ENCODE measurements around the gene GPR61. TPM values are rescaled to one million over a fixed set of nuclear protein-coding genes. Genes with fewer than 3 reads are reported as not detected.

The GPR61 gene
- total RNA-seq, 5 donors from 2014 or later (not counting 1 experiment from before 2014, with no cell fraction given): 0.16 to 0.75 (median 0.39) TPM

GRCh38 chr1:109523706-109524105 lies 16.0 kb upstream of the GPR61 start:
- H3K36me3 Mint-ChIP-seq: no peaks in the 10 kb centered on the region
- H3K36me3 ChIP-seq (ENCODE audit: control insufficient read depth in 2 of 2, extremely low read depth in 1 of 2, insufficient read depth in 1 of 2, low read length in 1 of 2): no peaks in the 10 kb centered on the region
- no peak overlapping the region for H3K27ac ChIP-seq (ENCODE audit: low read length)
- ATAC-seq (replicated peaks in 1 of 4) (no peak), DNase-seq (no peak)
- H3K4me1 Mint-ChIP-seq: peaks cover 0 to 6% (median 0%) of the 10 kb centered on the region in 3 donors
- no peaks in the 10 kb centered on the region for H3K9me3 Mint-ChIP-seq
- H3K27me3 Mint-ChIP-seq: peaks cover 0 to 7% of the 10 kb centered on the region in 2 donors
- no peak overlapping the region for H3K4me3 ChIP-seq (ENCODE audit: control insufficient read depth in 1 of 2, extremely low read depth in 1 of 2, low read length in 1 of 2)
- WGBS (ENCODE audit: insufficient coverage): no CpG with 5 or more reads among the region's 2 CpGs
- POLR2A ChIA-PET: interaction anchor here (0.6 to 0.9 kb wide), 2 partner anchors 21 to 24 kb away, joined by 3 to 4 read pairs; partner anchors contain the start of gene GNAI3 (in 1 of the 2)
- H3K4me1 ChIP-seq (ENCODE audit: control insufficient read depth in 1 of 2, extremely low read depth in 1 of 2, insufficient read depth in 2 of 2, low read length in 2 of 2): no peaks in the 10 kb centered on the region
- H3K4me3 Mint-ChIP-seq: no peak overlapping the region
- no peak overlapping the region for H3K27ac Mint-ChIP-seq
- H3K9me3 ChIP-seq: no peaks in the 10 kb centered on the region
- peaks cover 0 to 10% of the 10 kb centered on the region in 2 experiments for H3K27me3 ChIP-seq (replicated peaks in 1 of 2; ENCODE audit: control insufficient read depth in 2 of 2, extremely low read depth in 1 of 2, insufficient read depth in 2 of 2, low read length in 1 of 2)
- CTCF ChIA-PET: interaction anchor here in 1 of 2 donors (1.0 to 1.7 kb wide), 2 partner anchors 9 to 33 kb away, joined by 3 to 7 read pairs; no protein-coding TSS in a partner anchor

GRCh38 chr1:109527098-109527811 lies 12.4 kb upstream of the GPR61 start:
- no peaks in the 10 kb centered on the region for H3K36me3 ChIP-seq (ENCODE audit: control insufficient read depth in 2 of 2, extremely low read depth in 1 of 2, insufficient read depth in 1 of 2, low read length in 1 of 2)
- no peaks in the 10 kb centered on the region for H3K9me3 ChIP-seq
- ChIA-PET CTCF (interaction anchor here in 1 of 2 donors (7.8 kb wide), 1 partner anchor 29 kb away, joined by 375 read pairs; the partner anchor contains the start of gene CYB561D1), POLR2A (interaction anchor here in 1 of 2 donors (0.6 kb wide), 1 partner anchor 749 kb away, joined by 8 read pairs; no protein-coding TSS in a partner anchor)
- H3K36me3 Mint-ChIP-seq: no peaks in the 10 kb centered on the region
- no peak overlapping the region for H3K27ac ChIP-seq (ENCODE audit: low read length)
- peaks cover 24 to 30% (median 25%) of the 10 kb centered on the region in 3 donors for H3K4me1 Mint-ChIP-seq
- WGBS (ENCODE audit: insufficient coverage): 86% methylated on average over 8 of the region's 14 CpGs
- no peak overlapping the region for H3K27ac Mint-ChIP-seq
- DNase-seq (no peak), ATAC-seq (replicated peaks in 1 of 4) (no peak)
- H3K27me3 Mint-ChIP-seq: peaks cover 0 to 5% of the 10 kb centered on the region in 2 donors
- no peak overlapping the region for H3K4me3 ChIP-seq (ENCODE audit: control insufficient read depth in 1 of 2, extremely low read depth in 1 of 2, low read length in 1 of 2)
- no peaks in the 10 kb centered on the region for H3K9me3 Mint-ChIP-seq
- peaks cover 0 to 3% of the 10 kb centered on the region in 2 experiments for H3K27me3 ChIP-seq (replicated peaks in 1 of 2; ENCODE audit: control insufficient read depth in 2 of 2, extremely low read depth in 1 of 2, insufficient read depth in 2 of 2, low read length in 1 of 2)
- H3K4me1 ChIP-seq (ENCODE audit: control insufficient read depth in 1 of 2, extremely low read depth in 1 of 2, insufficient read depth in 2 of 2, low read length in 2 of 2): peaks cover 10 to 23% of the 10 kb centered on the region in 2 experiments
- H3K4me3 Mint-ChIP-seq: no peak overlapping the region

GRCh38 chr1:109527846-109528695 lies 11.6 kb upstream of the GPR61 start:
- H3K9me3 Mint-ChIP-seq: no peaks in the 10 kb centered on the region
- H3K27me3 ChIP-seq (replicated peaks in 1 of 2; ENCODE audit: control insufficient read depth in 2 of 2, extremely low read depth in 1 of 2, insufficient read depth in 2 of 2, low read length in 1 of 2): peaks cover 0 to 3% of the 10 kb centered on the region in 2 experiments
- no peak overlapping the region for H3K27ac Mint-ChIP-seq
- 86% methylated on average over 9 of the region's 9 CpGs for WGBS (ENCODE audit: insufficient coverage)
- ChIA-PET POLR2A (interaction anchor here in 1 of 2 donors (0.5 to 0.6 kb wide), 3 partner anchors 40 to 748 kb away, joined by 3 to 8 read pairs (median 3); no protein-coding TSS in a partner anchor), CTCF (interaction anchor here (7.8 to 9.4 kb wide), 2 partner anchors 30 to 33 kb away, joined by 294 to 375 read pairs; partner anchors contain the start of gene CYB561D1 (in 2 of the 2))
- peaks cover 30 to 38% (median 31%) of the 10 kb centered on the region in 3 donors for H3K4me1 Mint-ChIP-seq
- no peaks in the 10 kb centered on the region for H3K27me3 Mint-ChIP-seq
- no peaks in the 10 kb centered on the region for H3K36me3 Mint-ChIP-seq
- DNase-seq (no peak), ATAC-seq (replicated peaks in 1 of 4) (no peak)
- H3K4me1 ChIP-seq (ENCODE audit: control insufficient read depth in 1 of 2, extremely low read depth in 1 of 2, insufficient read depth in 2 of 2, low read length in 2 of 2): peaks cover 10 to 31% of the 10 kb centered on the region in 2 experiments
- no peak overlapping the region for H3K4me3 Mint-ChIP-seq
- no peaks in the 10 kb centered on the region for H3K36me3 ChIP-seq (ENCODE audit: control insufficient read depth in 2 of 2, extremely low read depth in 1 of 2, insufficient read depth in 1 of 2, low read length in 1 of 2)
- no peak overlapping the region for H3K4me3 ChIP-seq (ENCODE audit: control insufficient read depth in 1 of 2, extremely low read depth in 1 of 2, low read length in 1 of 2)
- H3K9me3 ChIP-seq: no peaks in the 10 kb centered on the region
- H3K27ac ChIP-seq (ENCODE audit: low read length): no peak overlapping the region

- no peaks in the 10 kb centered on the region for H3K36me3 ChIP-seq (ENCODE audit: control insufficient read depth in 2 of 2, extremely low read depth in 1 of 2, insufficient read depth in 1 of 2, low read length in 1 of 2)
- Mint-ChIP-seq H3K27ac (no peak overlapping the region), H3K4me1 (peaks cover 30 to 38% (median 31%) of the 10 kb centered on the region in 3 donors), H3K4me3 (no peak overlapping the region), H3K36me3 (no peaks in the 10 kb centered on the region), H3K9me3 (no peaks in the 10 kb centered on the region), H3K27me3 (no peaks in the 10 kb centered on the region)
- H3K9me3 ChIP-seq: no peaks in the 10 kb centered on the region
- DNase-seq: no peak
- no peak overlapping the region for H3K27ac ChIP-seq (ENCODE audit: low read length)
- H3K4me1 ChIP-seq (ENCODE audit: control insufficient read depth in 1 of 2, extremely low read depth in 1 of 2, insufficient read depth in 2 of 2, low read length in 2 of 2): peaks cover 10 to 31% of the 10 kb centered on the region in 2 experiments
- peaks cover 0 to 3% of the 10 kb centered on the region in 2 experiments for H3K27me3 ChIP-seq (replicated peaks in 1 of 2; ENCODE audit: control insufficient read depth in 2 of 2, extremely low read depth in 1 of 2, insufficient read depth in 2 of 2, low read length in 1 of 2)
- ChIA-PET CTCF (interaction anchor here (0.6 to 9.4 kb wide), 6 partner anchors 12 to 341 kb away, joined by 3 to 375 read pairs (median 4); partner anchors contain the start of gene CYB561D1 (in 2 of the 2)), POLR2A (interaction anchor here in 1 of 2 donors (0.5 kb wide), 2 partner anchors 42 to 305 kb away, joined by 3 read pairs; no protein-coding TSS in a partner anchor)
- 96% methylated on average over 3 of the region's 3 CpGs for whole genome bisulfite sequencing (ENCODE audit: insufficient coverage)
- ATAC-seq (replicated peaks in 1 of 4): no peak
- no peak overlapping the region for H3K4me3 ChIP-seq (ENCODE audit: control insufficient read depth in 1 of 2, extremely low read depth in 1 of 2, low read length in 1 of 2)
These were observed 11.0 kb upstream of the GPR61 start for GRCh38 chr1:109528712-109529111.

GRCh38 chr1:109529881-109530456 lies 9.7 kb upstream of the GPR61 start:
- H3K36me3 ChIP-seq (ENCODE audit: control insufficient read depth in 2 of 2, extremely low read depth in 1 of 2, insufficient read depth in 1 of 2, low read length in 1 of 2): no peaks in the 10 kb centered on the region
- ChIA-PET CTCF (interaction anchor here (1.0 to 9.4 kb wide), 6 partner anchors 14 to 35 kb away, joined by 3 to 375 read pairs (median 10); partner anchors contain the start of genes CYB561D1 (in 2 of the 2) and AMIGO1 (in 1 of the 2)), POLR2A (interaction anchor here (1.2 to 1.4 kb wide), 2 partner anchors 16 to 28 kb away, joined by 3 read pairs; no protein-coding TSS in a partner anchor)
- no peaks in the 10 kb centered on the region for H3K27me3 Mint-ChIP-seq
- H3K4me3 Mint-ChIP-seq: no peak overlapping the region
- ATAC-seq (replicated peaks in 1 of 4): no peak
- H3K9me3 ChIP-seq: no peaks in the 10 kb centered on the region
- H3K9me3 Mint-ChIP-seq: no peaks in the 10 kb centered on the region
- H3K4me3 ChIP-seq (ENCODE audit: control insufficient read depth in 1 of 2, extremely low read depth in 1 of 2, low read length in 1 of 2): no peak overlapping the region
- peaks cover 10 to 31% of the 10 kb centered on the region in 2 experiments for H3K4me1 ChIP-seq (ENCODE audit: control insufficient read depth in 1 of 2, extremely low read depth in 1 of 2, insufficient read depth in 2 of 2, low read length in 2 of 2)
- peak overlapping the region in 1 of 2 donors; percentile 52 for H3K27ac Mint-ChIP-seq
- no peak overlapping the region for H3K27ac ChIP-seq (ENCODE audit: low read length)
- 89% methylated on average over 6 of the region's 8 CpGs for WGBS (ENCODE audit: insufficient coverage)
- H3K36me3 Mint-ChIP-seq: no peaks in the 10 kb centered on the region
- H3K27me3 ChIP-seq (replicated peaks in 1 of 2; ENCODE audit: control insufficient read depth in 2 of 2, extremely low read depth in 1 of 2, insufficient read depth in 2 of 2, low read length in 1 of 2): peaks cover 0 to 3% of the 10 kb centered on the region in 2 experiments
- no peak for DNase-seq
- peaks cover 30 to 38% (median 31%) of the 10 kb centered on the region in 3 donors for H3K4me1 Mint-ChIP-seq

All from T-cell (primary cell).